Astrocyte of the hippocampus (primary cell): Measurements from ENCODE around the gene BOD1L1.

Experiments
- DNase-seq: peaks from one replicate; pipeline ENCODE4 v3.0.0; 2011; ENCODE audit warnings: low read depth, low spot score

The BOD1L1 gene

GRCh38 chr4:13539619-13540445 is 87.7 kb downstream of the BOD1L1 start:
- DNase-seq: no peak

GRCh38 chr4:13539047-13539618 is 88.4 kb downstream of the BOD1L1 start:
- DNase-seq: no peak

GRCh38 chr4:13538427-13538973 is 89.0 kb downstream of the BOD1L1 start:
- DNase-seq: no peak

DNA sequence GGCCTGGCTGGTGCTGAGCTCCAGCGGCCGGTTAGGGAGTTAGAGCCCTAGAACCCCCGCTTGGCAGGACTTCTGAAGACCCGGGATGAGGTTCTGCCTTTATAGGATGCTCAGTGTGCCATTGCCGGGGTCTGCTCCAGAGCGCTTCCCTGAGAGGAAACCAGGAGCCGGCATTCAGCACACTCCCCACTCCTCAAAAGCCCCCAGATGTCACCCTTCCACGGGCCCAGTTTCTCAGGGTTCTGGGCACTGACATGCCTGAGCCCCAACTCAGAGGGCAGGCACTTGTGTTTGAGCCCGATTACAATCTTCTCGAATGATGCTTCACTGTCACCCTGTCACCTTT is 89.7 kb downstream of the BOD1L1 start:
- no peak for DNase-seq

- DNase-seq: no peak
These were observed 90.3 kb downstream of the BOD1L1 start for GRCh38 chr4:13537011-13537831.

- no peak for DNase-seq
These were observed 90.9 kb downstream of the BOD1L1 start for GRCh38 chr4:13536607-13537006.

DNA sequence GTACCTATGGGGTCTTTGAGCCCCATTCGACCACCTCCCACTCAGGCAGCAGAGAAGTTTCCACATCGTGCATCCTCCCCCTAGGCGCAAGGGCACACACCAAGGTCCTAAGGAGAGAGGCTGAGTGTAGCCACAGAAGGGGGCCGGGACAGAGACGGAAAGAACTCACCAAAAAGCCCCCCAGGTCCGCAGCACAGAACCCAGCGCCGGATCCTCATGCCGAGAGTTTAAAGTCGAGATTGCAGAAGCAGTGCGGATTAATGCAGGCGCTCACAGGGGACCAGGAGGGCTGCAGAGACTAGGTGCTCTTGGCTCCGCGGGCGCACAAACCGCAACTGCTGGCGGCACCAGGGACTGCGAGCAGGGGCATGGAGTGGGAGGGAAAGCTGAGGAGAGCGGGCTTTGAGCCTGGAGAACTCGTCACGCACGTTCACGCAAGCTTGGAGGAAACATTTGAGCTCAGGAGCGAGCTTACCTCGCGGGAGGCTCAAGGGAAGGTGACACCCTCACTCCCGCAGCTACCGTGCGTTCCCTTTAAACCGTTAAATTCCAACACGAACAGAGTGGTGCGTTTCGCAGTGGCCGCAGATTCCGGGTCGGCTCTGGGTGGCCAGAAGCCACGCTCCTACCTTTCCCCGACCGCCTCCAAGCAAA is 91.7 kb downstream of the BOD1L1 start:
- DNase-seq: no peak

GRCh38 chr4:13535118-13535517 is 92.4 kb downstream of the BOD1L1 start:
- DNase-seq: no peak

- DNase-seq: no peak
These were observed 93.0 kb downstream of the BOD1L1 start for GRCh38 chr4:13534344-13535063.

GRCh38 chr4:13533670-13534343 is 93.7 kb downstream of the BOD1L1 start:
- DNase-seq: no peak

- no peak for DNase-seq
These were observed 95.9 kb downstream of the BOD1L1 start for GRCh38 chr4:13531625-13531998.

- no peak for DNase-seq
These were observed 96.5 kb downstream of the BOD1L1 start for GRCh38 chr4:13530823-13531624.

- DNase-seq: no peak
These were observed 98.2 kb downstream of the BOD1L1 start for GRCh38 chr4:13529128-13529919.

GRCh38 chr4:13528821-13529127 is 98.8 kb downstream of the BOD1L1 start:
- no peak for DNase-seq

DNA sequence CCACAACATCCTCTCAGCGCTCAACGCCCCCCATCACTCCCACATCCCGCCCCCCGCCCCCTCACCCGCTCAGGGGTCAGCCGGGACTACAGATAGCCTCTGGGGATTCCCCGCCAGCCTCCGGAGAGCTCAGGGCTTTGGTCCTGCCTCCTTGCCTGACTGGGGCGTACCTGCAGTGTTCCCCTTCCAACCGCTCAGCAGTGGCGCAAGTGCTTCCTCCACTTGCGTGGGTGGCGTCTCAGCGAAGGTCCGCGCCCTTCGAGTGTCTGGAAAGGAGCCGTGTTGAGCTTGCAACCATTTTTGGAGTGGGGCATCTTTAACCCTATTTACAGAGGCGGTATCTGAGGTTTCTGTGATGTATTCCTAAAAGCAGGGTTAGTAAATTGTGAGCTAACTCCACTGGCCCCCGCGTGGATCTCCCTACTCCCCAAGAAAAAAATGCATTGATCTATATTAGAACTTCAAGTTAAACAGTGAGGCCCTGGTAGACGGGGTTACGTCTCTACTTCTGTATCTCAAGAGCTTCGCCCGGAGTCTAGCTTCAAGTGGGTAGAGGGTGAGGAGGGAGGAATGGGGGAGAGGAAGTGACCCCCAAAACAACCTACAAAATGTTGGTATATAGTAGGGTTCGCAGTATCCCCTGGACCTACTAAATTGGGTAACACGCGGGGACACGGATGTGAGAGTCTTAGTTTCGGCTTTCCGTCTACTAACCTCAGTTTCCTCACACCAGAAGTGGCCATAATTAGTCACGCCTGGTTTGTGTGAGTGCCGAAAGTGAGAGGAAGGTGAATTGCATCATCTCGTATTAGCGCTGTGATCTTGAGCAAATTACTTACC is 99.3 kb downstream of the BOD1L1 start:
- DNase-seq: no peak

- no peak for DNase-seq
These were observed 100.1 kb downstream of the BOD1L1 start for GRCh38 chr4:13527192-13527980.

- DNase-seq: no peak
These were observed 100.9 kb downstream of the BOD1L1 start for GRCh38 chr4:13526658-13527057.
